Fibroblast of lung (primary cell): Measurements from ENCODE around the gene MYBBP1A. TPM values are rescaled to one million over a fixed set of nuclear protein-coding genes. Genes with fewer than 3 reads are reported as not detected.

Experiments
- DNase-seq, 2 donors: peaks; one replicate each; pipeline versions ENCODE4 v3.0.0 to v3.0.0-alpha.2; 2010; ENCODE audit warnings: low read depth in 2 of 2
- H2AFZ ChIP-seq: 2 replicates; pipeline ENCODE4 v1.5.1; 2012; ENCODE audit warnings: low read length, control low read depth, inconsistent platforms
- H3K27ac ChIP-seq: 2 replicates; pipeline ENCODE4 v1.5.1; 2011; ENCODE audit warnings: low read length, control low read depth; ENCODE audit not compliant: insufficient read depth
- H3K27me3 ChIP-seq: 2 replicates; pipeline ENCODE4 v1.5.1; 2011; ENCODE audit warnings: mild to moderate bottlenecking, low read length; ENCODE audit not compliant: control insufficient read depth, insufficient read depth
- H3K36me3 ChIP-seq: 2 replicates; pipeline ENCODE4 v1.5.1; 2011; ENCODE audit warnings: low read length; ENCODE audit not compliant: control insufficient read depth, insufficient read depth
- H3K4me1 ChIP-seq: 2 replicates; pipeline ENCODE4 v1.5.1; 2011; ENCODE audit warnings: low read length; ENCODE audit not compliant: control insufficient read depth, insufficient read depth; ENCODE audit errors: extremely low read depth
- H3K4me2 ChIP-seq: 2 replicates; pipeline ENCODE4 v1.5.1; 2011; ENCODE audit warnings: low read length, control low read depth; ENCODE audit not compliant: insufficient read depth; ENCODE audit errors: extremely low read depth
- H3K4me3 ChIP-seq, 4 experiments: fragments of 200-600 bp in 1 of 4; sonication (generic) in 1 of 4; replicated peaks in 1 of 4; 2 replicates each; pipeline ENCODE4 v1.5.1; 2011 to 2016; ENCODE audit warnings: low read length in 4 of 4, low read depth in 3 of 4, mild to moderate bottlenecking in 3 of 4, control low read depth in 2 of 4, inconsistent platforms in 1 of 4, mixed read lengths in 1 of 4; ENCODE audit not compliant: insufficient read depth in 1 of 4; ENCODE audit errors: control extremely low read depth in 1 of 4
- H3K79me2 ChIP-seq: 2 replicates; pipeline ENCODE4 v1.5.1; 2012; ENCODE audit warnings: mild to moderate bottlenecking, low read length, inconsistent platforms; ENCODE audit not compliant: control insufficient read depth, insufficient read depth
- H3K9ac ChIP-seq: 2 replicates; pipeline ENCODE4 v1.5.1; 2011; ENCODE audit warnings: mild to moderate bottlenecking, low read length, control low read depth; ENCODE audit not compliant: insufficient read depth
- H3K9me3 ChIP-seq: 2 replicates; pipeline ENCODE4 v1.5.1; 2012; ENCODE audit warnings: low read depth, low read length; ENCODE audit not compliant: control insufficient read depth, insufficient read depth
- H4K20me1 ChIP-seq: 2 replicates; pipeline ENCODE4 v1.5.1; 2011; ENCODE audit warnings: low read length; ENCODE audit not compliant: control insufficient read depth, insufficient read depth; ENCODE audit errors: extremely low read depth
- CTCF ChIP-seq, 2 donors: IDR thresholded peaks in 1 of 2; conservative IDR thresholded peaks in 1 of 2; 1 replicate in 1 of 2; 2 replicates in 1 of 2; pipeline ENCODE4 v1.5.1; 2011 to 2012; ENCODE audit warnings: low read length in 2 of 2, control low read depth in 1 of 2, inconsistent platforms in 1 of 2, low read depth in 1 of 2, mild to moderate bottlenecking in 1 of 2
- EZH2 ChIP-seq: IDR thresholded peaks from 2 replicates; pipeline ENCODE4 v1.5.1; 2012; ENCODE audit warnings: low read length, control low read depth, mild to moderate bottlenecking; ENCODE audit errors: missing control alignments
- polyA plus RNA-seq, 2 donors: library from polyadenylated mRNA; depleted of rRNA in 1 of 2; stranded (reverse) in 1 of 2; unstranded in 1 of 2; fragments of >200 nt; gene quantifications; 2 replicates each; pipeline ENCODE4 v1.2.1, GENCODE V29; 2011 to 2012; ENCODE audit warnings: missing spikeins in 1 of 2
- total RNA-seq: library from RNA; depleted of rRNA; stranded (reverse); fragments of >200 nt; gene quantifications from 2 replicates; pipeline ENCODE4 v1.2.1, GENCODE V29; 2014

MYBBP1A gene
- total and polyA plus RNA-seq, 2 donors (not counting 1 experiment from before 2014, with no cell fraction given): 14.1 to 28.6 TPM

GRCh38 chr17:4555873-4556759 is 932 bp upstream of the MYBBP1A start:
- Histone ChIP-seq H3K79me2 (peaks cover 19% of the 10 kb centered on the region), H2AFZ (peak overlapping the region; percentile 76), H3K4me1 (peaks cover 5% of the 10 kb centered on the region), H3K27me3 (no peaks in the 10 kb centered on the region), H3K9ac (peak overlapping the region; percentile 78), H4K20me1 (no peaks in the 10 kb centered on the region), H3K4me3 (peak overlapping the region; percentile 88 to 97 (median 94)), H3K36me3 (peaks cover 13% of the 10 kb centered on the region), H3K4me2 (peak overlapping the region; percentile 86), H3K27ac (no peak overlapping the region), H3K9me3 (no peaks in the 10 kb centered on the region)
- no peak for DNase-seq
- TF ChIP-seq CTCF (conservative IDR thresholded peaks at IDR 0.05 in 1 of 2, IDR thresholded peaks at IDR 0.05 in 1 of 2; ENCODE audit: low read depth in 1 of 2, low read length in 2 of 2) (no peak), EZH2 (no peak)

GRCh38 chr17:4554441-4554996 is 665 bp downstream of the MYBBP1A start:
- peak overlapping the region; percentile 69 for H3K27ac ChIP-seq

More at GRCh38 chr17:4554441-4554996, 665 bp downstream of the MYBBP1A start:
- no peak overlapping the region for H2AFZ ChIP-seq
- peaks cover 15% of the 10 kb centered on the region for H3K36me3 ChIP-seq
- H3K27me3 ChIP-seq: no peaks in the 10 kb centered on the region
- peak overlapping the region; percentile 86 for H3K4me2 ChIP-seq
- peaks cover 19% of the 10 kb centered on the region for H3K79me2 ChIP-seq
- H3K9ac ChIP-seq: peak overlapping the region; percentile 78
- no peak for DNase-seq
- H4K20me1 ChIP-seq: no peaks in the 10 kb centered on the region
- H3K4me1 ChIP-seq: peaks cover 5% of the 10 kb centered on the region
- TF ChIP-seq EZH2: no peak
- TF ChIP-seq CTCF (conservative IDR thresholded peaks at IDR 0.05 in 1 of 2, IDR thresholded peaks at IDR 0.05 in 1 of 2; ENCODE audit: low read depth in 1 of 2, low read length in 2 of 2): no peak
- peak overlapping the region; percentile 88 to 97 (median 94) for H3K4me3 ChIP-seq
- H3K9me3 ChIP-seq: no peaks in the 10 kb centered on the region
